NCI-H1048 (cell line): ENCODE results near the gene ATG16L2.
"Not testable (repeated sequence)": the region's sequence is repeated elsewhere in the genome, so short reads cannot be mapped to it uniquely, and the experiment has no call there.

Experiments
- DNase-seq: peaks from one replicate; lab custom pipeline; 2025; lab: John Stamatoyannopoulos, UW

ATG16L2 gene

DNA sequence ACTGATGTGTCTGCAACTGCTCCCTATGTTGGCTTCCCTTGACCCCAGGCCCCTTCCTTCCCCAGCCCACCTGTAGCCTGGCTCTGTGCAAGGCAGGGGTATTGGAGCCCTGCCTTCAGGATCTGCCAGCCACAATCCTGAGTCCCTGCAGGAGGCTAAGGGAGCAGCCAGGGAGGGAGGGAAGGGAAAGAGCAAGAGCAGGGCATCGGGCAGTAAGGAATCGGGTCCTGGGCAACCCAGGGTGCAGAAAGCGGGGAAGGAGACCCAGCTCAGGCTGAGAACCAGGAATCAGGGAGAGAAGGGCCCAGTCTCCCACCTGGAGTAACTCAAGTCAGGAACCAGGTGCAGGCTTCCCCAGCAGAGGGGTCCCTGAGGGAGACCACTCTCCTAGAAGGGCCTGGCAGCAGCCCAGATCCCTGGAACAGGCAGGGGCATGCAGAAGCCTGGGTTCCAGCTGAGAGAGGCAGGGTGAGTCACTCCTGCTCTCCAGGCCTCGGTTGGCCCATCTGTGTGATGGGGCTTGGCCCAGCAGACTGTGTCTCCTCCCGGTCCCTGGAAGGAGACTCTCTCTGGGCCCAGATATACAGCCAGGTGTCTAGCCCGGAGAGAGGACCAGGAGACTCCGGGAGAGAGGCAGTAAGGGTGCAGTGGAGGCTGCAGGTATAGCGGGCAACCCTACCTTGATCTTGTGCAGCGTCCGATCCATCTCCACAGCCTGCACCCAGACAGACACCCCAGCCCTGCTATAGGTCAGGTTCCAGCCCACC is 33.7 kb upstream of the ATG16L2 start:
- DNase-seq = no peak

DNA sequence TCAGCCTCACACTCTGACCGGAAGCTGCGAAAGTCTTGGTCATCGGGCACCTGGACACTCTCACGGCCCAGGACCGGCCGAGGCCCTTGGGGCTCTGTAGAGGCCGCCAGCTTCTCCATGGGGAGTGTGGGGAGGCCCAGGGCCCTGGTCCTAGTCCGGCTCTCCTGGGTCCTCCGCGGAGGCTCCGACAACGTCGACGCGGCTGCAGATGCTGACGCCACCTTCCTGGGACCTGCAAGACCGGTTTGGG is 33.2 kb upstream of the ATG16L2 start:
- peak; percentile 18 for DNase-seq

DNA sequence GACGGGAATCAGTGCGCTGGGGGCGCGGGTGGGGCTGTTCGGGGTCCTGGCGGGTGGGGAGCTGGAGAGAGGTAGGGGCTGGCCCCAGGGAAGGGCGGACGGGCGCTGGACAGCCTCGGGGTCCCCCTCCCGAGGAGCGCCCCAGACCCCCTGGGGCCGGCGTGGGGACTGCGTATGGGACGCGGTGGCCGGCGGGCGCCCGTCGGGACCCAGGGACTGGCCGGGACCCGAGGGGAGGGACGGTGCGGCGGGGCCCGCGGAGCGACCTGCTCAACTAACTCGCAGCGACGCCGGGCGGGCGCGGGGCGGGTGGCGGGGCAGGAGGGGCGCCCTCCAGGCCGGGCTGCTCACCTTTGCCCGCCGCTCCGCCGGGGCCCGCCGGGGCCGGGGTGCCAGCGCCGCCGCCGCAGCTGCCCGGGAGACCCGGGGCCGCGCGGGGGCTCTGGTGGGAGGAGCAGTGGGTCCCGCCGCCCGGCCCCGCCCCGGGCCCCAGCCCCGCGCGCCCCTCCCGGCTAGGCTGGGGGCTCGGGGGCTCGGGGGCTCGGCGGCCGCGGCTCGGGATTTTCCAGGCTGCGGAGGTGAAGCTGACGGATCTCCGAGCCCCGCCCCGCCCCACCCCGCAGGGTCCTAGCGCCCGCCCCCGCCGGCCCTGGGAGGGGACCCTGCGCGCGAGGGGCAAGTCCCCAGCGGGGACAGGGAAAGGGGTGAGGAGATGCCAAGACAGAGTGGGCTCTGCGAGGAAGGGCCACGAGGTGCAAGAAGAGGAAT is 32.7 kb upstream of the ATG16L2 start:
- peak; percentile 11 for DNase-seq

DNA sequence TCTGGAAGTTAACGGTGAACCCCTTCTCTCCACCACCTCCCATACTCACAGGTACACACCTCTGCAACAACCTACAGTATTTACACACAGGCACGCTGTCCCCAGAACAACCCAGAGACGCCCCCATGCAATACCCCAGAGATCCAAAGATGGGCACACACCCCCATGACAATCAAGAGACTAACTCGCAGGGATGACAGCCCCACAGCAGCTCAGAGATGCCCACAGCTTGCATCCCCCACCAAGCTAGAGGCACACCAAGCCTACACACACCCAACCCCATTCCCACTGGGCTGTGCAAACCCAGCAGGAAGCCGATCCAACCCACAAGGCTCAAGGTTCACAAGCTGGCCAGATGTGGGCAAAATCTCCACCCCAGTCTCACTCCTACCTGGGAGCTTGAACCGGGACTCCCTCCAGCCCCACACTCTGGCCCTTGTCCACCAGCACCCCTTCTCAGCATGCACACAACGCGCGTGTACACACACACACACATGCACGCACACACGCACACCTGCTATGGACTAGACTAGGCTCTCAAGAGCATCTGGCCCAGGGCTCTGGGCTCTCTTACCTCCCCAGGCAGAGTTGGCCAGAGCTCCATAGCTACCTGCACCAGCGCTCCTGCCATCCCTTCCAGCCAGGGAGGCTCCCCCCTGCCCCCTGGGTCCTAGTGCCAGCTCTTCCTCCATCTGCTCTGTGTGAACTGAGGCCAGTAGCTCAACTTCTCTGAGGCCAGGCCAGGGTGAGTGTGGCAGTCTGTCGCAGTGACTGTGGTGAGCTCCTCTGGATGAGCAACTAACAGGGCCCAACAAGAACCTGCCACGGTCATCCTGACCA is 31.9 kb upstream of the ATG16L2 start:
- DNase-seq = no peak

DNA sequence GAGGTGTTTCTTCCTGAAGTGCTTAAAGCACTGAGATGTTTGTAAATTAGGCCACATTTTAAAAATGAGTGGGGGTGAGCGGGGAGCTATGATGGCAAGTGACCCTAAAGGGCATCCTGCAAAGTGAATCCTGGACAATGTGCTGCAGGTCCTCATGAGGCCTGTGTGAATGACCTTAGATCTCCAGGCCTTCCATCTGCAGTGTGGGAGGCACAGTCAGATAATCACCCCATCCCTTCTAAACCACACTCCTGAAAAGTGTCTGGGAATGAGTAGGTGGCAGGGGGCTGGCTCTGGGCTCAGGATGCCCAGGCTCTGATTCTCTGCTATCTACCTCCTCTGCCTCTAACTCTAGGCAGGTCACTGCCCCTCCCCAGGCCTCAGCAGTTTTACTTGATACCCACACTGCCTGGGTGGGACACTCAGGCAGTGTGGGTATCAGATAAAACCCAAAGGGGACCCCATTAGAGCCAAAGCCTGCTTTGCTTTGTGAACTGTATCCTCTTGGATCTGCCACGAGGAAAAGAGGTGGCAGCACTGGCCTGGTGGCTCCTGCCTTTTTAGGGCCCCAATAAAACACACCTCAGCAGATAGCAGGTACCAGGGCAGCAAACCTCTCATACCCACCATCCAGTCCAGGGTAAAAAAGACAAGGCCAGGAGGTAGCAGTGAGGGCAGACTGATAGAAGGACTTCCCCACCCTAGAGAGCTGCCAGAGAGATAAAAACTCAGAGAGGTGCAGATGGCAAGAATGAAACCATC is 30.9 kb upstream of the ATG16L2 start:
- no peak for DNase-seq

DNA sequence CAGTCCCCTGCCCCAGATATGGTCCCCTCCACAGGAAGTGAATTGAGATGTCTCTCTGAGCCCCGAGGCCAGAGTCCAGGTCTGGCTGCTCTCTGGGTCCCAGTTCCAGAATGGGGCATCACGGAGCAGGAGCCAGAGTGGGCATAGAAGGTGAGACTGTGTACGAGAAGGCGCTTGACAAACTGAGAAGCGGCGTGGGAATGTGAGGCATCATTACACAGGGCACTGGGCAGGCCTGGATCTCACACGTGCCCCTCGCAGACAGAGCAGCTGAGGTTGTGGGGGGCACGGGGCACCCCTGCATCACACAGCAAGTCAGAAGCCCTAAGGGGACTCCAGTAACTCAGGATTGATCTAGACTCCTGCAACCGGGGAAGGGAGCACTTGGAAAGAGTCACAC is 29.5 kb upstream of the ATG16L2 start:
- DNase-seq = no peak

DNA sequence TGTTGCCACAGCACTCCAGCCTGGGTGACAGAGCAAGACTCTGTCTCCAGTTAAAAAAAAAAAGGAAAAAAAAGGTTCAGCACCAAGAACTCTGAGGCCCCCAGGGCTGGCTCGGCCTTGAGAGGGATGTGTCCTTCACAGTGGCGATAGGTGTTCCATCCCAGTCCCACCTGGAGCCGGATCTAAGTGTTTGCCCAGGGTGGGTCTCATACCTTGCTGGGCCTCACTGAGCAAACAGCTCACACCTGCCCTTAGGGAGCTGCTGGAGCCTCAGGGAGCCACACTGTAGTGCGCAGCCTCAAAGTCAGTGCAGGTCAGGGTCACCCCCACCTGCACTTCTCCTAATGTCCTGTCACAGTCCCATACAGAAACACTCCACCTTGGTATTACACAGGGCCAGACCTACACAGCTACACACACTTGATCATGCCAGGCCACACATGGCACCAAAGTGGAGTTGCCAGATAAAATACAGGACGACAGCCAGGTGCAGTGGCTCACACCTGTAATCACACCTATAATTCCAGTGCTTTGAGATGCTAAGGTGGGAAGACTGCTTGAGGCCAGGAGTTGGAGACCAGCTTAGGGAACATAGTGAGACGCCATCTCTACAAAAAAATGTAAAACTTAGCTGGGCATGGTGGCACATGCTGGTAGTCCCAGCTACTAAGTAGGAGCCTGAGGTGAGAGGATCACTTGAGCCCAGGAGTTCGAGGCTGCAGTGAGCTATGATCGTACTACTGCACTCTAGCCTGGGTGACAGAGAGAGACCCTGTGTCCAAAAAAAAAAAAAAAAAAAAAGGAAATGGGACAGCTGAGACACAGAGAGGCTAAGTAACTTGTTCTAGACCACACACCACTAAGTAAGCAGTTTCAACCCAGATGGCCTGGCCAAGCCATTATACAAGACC is 27.7 kb upstream of the ATG16L2 start:
- DNase-seq = no peak

DNA sequence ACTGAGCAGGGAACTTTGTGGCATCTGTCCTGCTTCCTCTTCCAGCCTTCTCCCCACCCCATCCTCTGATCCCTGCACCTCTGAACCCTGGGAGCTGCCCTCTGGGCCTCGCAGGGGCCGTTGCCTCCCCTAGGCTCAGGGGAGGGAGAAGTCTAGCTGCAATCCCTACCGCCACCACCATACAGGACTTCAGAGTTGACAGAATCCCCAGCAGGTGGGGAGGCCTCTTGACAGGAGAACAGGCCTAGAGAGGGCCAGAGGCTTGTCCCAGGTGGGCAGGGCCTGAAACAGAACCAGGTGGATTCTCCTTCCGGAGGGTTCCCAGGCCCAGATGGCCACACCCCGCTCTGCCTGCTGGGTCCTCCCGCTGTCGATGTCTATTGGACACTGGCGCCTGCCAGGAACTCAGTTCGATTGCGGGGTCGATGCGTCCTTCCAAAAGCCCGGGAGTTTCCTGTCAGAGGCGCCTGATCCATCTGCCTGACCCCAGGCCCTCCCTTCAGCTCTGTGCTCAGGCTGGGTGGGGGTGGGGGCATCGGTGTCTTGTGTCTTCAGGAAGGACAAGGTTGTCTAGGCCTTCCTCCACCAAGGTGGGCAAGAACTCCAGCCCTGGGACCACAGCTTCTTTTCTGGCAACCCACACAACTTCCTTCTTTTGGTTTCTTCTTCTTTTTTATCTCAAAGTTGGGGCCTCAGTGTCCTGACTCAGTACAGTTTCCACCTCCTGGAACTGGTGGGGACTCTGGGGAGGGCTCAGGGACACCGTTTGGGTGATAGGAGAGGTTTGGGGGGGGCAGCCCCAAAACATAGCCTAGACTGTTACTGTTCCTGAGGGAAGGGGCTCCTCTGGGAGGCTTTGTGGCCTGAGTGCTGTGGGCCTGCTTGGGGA is 26.8 kb upstream of the ATG16L2 start:
- no peak for DNase-seq

DNA sequence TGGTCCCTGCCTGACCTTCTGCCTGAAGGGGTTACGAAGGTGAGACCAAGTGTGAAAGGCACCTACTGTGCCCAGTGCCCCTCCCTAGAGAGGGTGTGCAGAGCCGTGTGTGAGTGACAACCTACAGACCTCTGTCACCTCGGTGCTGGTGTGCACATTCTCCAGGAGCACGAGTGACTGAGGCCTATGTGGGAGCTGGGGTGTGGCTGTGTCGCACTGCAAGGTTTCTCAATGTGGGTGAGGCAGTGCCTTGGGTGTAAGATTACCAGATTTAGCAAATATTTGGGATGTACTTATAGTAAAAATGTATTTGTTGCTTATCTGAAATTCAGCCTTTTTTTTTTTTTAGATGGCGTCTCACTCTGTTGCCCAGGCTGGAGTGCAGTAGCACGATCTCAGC is 26.0 kb upstream of the ATG16L2 start:
- DNase-seq = no peak

DNA sequence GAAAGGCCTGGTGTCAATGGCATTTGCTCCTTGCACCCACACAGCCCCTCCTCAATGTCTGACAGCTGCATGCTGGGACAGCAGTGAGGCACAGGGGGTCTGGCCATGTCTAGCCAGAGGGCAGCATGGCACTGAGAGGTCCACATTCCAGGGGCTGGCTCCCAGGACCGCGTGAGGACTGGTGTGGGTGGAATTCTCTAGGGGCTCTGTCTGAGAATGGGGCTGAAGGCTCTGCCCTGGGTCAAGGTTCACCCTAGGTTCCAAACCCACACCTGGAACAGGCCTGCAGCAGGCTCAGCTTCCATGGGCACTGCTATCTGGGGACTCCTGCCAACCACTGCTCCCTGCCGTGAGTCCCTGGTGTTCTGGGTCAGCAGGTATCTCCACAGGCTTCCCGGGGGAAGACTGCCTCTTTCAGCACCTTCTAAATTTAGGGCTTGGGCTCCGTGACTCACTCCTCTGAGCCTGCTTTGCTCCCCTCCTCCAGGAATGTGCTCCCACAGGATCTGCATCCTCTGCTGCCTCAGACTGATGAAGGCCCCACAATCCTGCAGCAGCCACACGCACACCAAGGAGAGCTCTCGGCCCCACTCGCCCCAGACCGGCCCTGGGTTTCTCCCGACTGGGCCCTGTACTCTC is 24.6 kb upstream of the ATG16L2 start:
- DNase-seq = no peak

DNA sequence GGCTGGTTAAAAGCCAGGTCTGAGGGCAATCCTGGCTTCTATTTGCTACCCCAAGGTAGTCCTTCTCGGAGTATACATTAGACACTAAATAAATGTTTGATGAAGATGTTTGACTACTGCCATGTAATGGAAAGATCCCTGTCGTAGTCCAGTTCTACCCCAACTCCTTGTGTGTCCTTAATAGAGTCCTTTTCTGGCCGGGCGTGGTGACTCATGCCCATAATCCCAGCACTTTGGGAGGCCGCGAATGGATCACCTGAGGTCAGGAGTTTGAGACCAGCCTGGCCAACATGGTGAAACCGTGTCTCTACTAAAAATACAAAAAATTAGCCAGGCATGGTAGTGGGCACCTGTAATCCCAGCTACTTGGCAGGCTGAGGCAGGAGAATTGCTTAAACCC is 23.0 kb upstream of the ATG16L2 start:
- not testable (repeated sequence) for DNase-seq

DNA sequence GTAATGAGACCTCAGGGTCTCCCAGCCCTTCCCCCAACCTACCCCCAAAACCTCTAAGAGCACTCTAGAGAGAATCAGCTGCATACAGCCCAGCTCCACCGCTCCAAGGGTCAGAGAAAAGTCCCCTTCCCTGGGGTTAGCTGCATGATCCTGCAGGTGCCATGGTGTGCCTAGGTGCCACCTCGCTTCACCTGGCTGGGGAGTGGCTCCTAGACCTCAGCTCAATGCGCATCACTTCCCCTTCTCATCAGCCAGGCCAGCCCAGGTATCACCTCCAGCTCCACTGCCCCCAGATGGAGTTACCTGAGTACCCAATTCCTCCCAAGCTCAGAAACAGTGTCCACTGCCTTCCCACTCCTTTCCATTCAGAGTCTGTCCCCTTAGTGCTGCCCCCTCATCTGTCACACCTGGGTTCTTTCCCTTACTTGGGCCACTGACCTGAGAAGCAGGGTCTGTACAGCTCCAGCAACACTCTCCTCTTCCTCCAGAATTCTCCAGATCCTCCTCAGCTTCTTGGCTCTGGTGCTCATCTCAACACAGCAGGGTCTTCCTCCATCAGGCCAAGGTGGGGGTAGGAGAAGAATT is 21.7 kb upstream of the ATG16L2 start:
- DNase-seq = no peak

DNA sequence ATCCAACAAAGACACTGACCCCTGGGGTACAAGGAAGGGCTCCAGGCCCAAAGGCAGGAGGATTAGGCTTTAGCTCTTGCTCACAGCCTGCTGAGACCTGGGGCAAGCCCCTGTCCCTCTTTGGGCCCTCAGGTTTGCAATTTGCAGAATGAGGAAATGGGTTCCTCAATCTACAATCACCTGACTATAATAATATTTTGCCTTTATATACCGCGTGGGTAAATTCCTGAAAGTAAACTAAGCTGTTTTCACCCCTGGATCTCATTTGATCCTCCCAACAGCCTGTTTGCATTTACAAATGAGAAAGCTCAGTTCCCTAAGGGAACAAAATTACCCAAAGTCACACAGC is 21.2 kb upstream of the ATG16L2 start:
- no peak for DNase-seq

DNA sequence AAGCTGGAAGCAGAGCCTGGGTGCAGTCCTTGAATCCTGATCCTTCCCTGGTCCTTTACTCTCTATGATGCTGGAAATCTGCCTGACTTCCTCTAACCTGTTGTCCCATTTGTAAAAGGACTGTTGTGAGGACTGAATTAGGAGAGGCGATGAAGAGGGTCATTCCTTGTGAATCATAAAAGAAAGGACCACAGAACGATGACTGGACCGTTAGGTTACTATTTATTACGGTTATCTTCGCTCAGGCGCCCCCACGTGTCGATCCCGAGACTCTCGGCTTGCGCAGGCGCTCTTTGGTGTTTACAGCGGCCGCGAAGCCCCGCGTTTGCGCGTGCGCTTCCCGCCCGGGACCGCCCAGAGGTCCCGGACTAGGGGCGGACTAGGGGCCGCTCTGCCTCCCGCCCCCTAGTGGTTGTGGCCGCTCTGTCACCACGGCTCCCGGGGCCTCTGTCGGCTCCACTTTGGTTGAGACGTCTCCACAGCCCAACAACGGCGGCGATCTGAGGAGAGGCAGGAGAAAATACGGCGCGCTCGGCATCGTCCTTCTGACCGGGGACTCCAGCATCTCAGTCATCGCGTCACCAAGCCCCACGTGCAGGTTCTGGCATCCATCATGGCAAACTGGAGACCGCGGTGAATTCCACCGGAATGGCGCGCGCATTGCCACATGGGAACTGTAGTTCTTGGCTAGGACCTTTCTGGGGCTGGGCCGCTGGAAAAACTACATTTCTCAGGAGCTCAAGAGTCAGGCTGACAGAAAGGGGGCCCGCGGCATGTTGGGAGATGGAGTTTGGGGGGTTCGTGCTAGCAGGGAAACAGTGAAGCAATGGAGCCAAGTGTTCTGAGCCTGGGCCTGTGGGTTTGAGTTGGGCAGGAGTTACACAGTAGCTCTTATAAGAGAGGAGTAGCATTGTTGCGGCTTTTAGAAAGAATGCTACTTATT is 20.5 kb upstream of the ATG16L2 start, which contains the start of gene STARD10:
Gene STARD10 (minus strand): TSS at position 623 of the 943 bp plus-strand sequence. CDS start 12,866 bp downstream, outside the sequence.
- peak; percentile 85 for DNase-seq

DNA sequence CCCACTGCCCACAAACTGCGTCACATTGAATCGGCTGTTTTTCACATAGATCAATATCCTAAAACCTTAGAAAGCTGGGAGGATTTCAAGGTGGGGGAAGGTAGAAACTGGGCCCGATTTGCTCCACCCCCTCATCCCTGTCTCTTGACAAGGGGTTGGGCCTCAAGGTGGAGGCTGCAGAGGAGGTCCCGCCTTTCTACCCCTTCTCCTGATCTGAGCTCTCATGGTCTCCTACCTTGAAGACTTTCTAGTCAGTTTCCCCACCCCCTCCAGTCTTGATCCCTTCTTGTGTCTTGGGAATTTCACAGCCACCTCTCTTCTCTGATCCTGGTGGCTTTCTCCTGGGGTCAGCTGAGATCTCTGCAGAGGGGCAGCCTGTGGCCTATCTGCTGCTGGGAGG is 15.8 kb upstream of the ATG16L2 start:
- DNase-seq = no peak

DNA sequence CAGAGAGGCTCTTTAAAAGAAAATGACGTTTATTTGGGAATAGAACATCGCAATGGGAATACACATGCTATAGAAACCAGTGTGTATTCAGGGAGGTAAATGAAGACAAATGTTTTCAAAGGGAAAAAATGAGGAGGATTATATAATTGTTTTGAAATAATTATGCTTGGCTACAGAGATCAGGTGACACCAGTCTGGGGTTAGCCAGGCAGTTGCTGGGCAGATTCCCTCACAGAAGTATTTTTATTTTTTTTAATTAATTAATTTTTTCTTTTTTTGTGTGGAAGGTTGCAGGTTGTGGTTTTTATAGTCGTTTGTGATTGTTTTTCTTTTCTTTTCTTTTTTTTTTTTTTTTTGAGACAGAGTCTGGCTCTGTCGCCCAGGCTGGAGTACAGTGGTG is 14.8 kb upstream of the ATG16L2 start:
- DNase-seq = no peak

DNA sequence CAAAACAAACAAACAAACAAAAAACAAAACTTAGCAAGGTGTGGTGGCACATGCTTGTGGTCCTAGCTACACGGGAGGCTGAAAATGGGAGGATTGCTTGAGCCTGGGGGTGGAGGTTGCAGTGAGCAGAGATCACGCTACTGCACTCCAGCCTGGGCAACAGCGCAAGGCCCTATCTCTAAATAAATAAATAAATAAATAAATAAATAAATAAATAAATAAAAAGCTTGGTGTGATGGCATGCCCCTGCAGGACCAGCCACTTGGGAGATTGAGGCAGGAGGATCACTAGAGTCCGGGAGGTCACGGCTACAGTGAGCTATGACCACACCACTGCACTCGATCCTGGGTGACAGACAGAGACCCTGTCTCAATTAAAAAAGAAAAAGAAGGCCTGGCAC is 11.4 kb upstream of the ATG16L2 start:
- DNase-seq = no peak

DNA sequence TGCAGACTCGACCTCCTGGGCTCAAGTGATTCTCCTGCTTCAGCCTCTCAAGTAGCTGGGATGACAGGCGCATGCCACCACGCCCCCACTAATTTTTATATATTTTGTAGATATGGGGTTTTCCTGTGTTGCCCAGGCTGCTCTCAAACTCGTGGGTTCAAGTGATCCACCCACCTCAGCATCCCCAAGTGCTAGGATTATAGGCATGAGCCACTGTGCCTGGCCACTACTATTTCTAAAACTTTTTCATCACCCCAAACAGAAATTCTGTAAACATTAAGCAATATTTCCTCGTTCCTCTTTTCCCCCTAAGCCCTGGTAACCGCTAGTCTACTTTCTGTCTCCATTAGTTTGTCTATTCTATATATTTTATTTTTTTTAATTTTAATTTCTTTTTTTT is 9.0 kb upstream of the ATG16L2 start:
- DNase-seq = no peak
